GM12878 (cell line): ENCODE data around the gene MYB. TPM values are rescaled to one million over a fixed set of nuclear protein-coding genes. Genes with fewer than 3 reads are reported as not detected.

Experiments
- ATAC-seq: fragments of 200-7000 bp; cut with Tn5 transposase; 3 replicates; pipeline ENCODE4 v1.9.1; 2020; ENCODE audit warnings: mild to moderate bottlenecking, moderate library complexity
- BruUV-seq: library from RNA; stranded (reverse); fragments of 400-500 nt; replicated peaks from 2 replicates; lab custom pipeline; 2021; lab: Mats Ljungman, UMichigan
- CTCF ChIA-PET: fragments of 300-600 bp; sonication (Branson Sonifier 250); formaldehyde crosslinking; extraction: SDS; loops from one replicate; lab custom pipeline; 2021; ENCODE audit warnings: inconsistent platforms; lab: Yijun Ruan, JAX
- POLR2A ChIA-PET: fragments of 350-600 bp; formaldehyde crosslinking; extraction: SDS; loops from one replicate; lab custom pipeline; 2021; ENCODE audit warnings: inconsistent platforms; lab: Charles Lee
- RAD21 ChIA-PET: fragments of 300-600 bp; sonication (Branson Sonifier 250); formaldehyde crosslinking; loops from one replicate; lab custom pipeline; 2023; ENCODE audit warnings: antibody characterized with exemption; ENCODE audit not compliant: unreplicated experiment; lab: Charles Lee
- SMC1A ChIA-PET: fragments of 300-600 bp; sonication (Branson Sonifier 250); formaldehyde crosslinking; loops from one replicate; lab custom pipeline; 2023; ENCODE audit not compliant: unreplicated experiment, uncharacterized antibody; lab: Charles Lee
- DNase-seq: peaks from one replicate; pipeline ENCODE4 v3.0.0-alpha.2; 2011; ENCODE audit warnings: low read depth, low spot score
- FAIRE-seq: peaks from 3 replicates; lab custom pipeline; 2011; peaks lifted over from hg19 to GRCh38; lab: Jason Lieb, UNC
- H2AFZ ChIP-seq: 2 replicates; pipeline ENCODE4 v1.6.0; 2011; ENCODE audit warnings: low read depth, low read length, control low read depth; ENCODE audit not compliant: control insufficient read depth
- H3K27ac ChIP-seq: 2 replicates; pipeline ENCODE4 v1.5.1; 2011; ENCODE audit warnings: control low read depth; ENCODE audit not compliant: control insufficient read depth, insufficient read depth
- H3K27me3 ChIP-seq, 2 experiments: replicated peaks in 1 of 2; 2 replicates each; pipeline versions ENCODE4 v1.6.0 to v1.6.1; 2011; ENCODE audit warnings: low read length in 1 of 2; ENCODE audit not compliant: control insufficient read depth in 2 of 2, insufficient read depth in 2 of 2
- H3K36me3 ChIP-seq, 2 experiments: 2 replicates each; pipeline ENCODE4 v1.5.1; 2011; ENCODE audit warnings: low read length in 1 of 2; ENCODE audit not compliant: control insufficient read depth in 2 of 2, insufficient read depth in 2 of 2
- H3K4me1 ChIP-seq: 2 replicates; pipeline ENCODE4 v1.6.1; 2011; ENCODE audit warnings: mild to moderate bottlenecking, low read length, moderate library complexity, mixed read lengths; ENCODE audit not compliant: control insufficient read depth, insufficient read depth
- H3K4me2 ChIP-seq: 2 replicates; pipeline ENCODE4 v1.6.0; 2011; ENCODE audit warnings: control low read depth; ENCODE audit not compliant: control insufficient read depth, insufficient read depth
- H3K4me3 ChIP-seq: fragments of 200-600 bp; sonication (generic); 2 replicates; pipeline ENCODE4 v1.5.1; 2016
- H3K79me2 ChIP-seq: 2 replicates; pipeline ENCODE4 v1.6.0; 2011; ENCODE audit warnings: low read length; ENCODE audit not compliant: control insufficient read depth, insufficient read depth
- H3K9ac ChIP-seq: 2 replicates; pipeline ENCODE4 v1.8.0; 2011; ENCODE audit warnings: low read length, control low read depth, mixed read lengths; ENCODE audit not compliant: control insufficient read depth, insufficient read depth
- H3K9me3 ChIP-seq: replicated peaks from 3 replicates; pipeline ENCODE4 v1.5.1; 2011; ENCODE audit warnings: mild to moderate bottlenecking, low read length; ENCODE audit not compliant: control insufficient read depth, insufficient read depth
- H4K20me1 ChIP-seq: 2 replicates; pipeline ENCODE4 v1.6.0; 2011; ENCODE audit not compliant: control insufficient read depth, insufficient read depth
- CHD2 ChIP-seq: IDR thresholded peaks from 2 replicates; pipeline ENCODE4 v1.6.1; 2011; ENCODE audit warnings: low read depth, low read length, improper control_type of control experiment, borderline replicate concordance
- EZH2 ChIP-seq: IDR thresholded peaks from 2 replicates; pipeline ENCODE4 v1.6.1; 2012; ENCODE audit warnings: low read depth, mild to moderate bottlenecking, control low read depth, inconsistent platforms, low read length, borderline replicate concordance; ENCODE audit not compliant: control insufficient read depth
- TARDBP ChIP-seq: IDR thresholded peaks from 2 replicates; pipeline ENCODE4 v1.6.1; 2016; ENCODE audit warnings: borderline replicate concordance
- ZNF217 ChIP-seq: fragments of 450-650 bp; IDR thresholded peaks from 2 replicates; pipeline ENCODE4 v1.6.1; 2017; ENCODE audit warnings: antibody characterized with exemption, mild to moderate bottlenecking
- WGBS: methylation state at CpG from one replicate; pipeline ENCODE4 v1.1.6; 2016; ENCODE audit warnings: low lambda C conversion rate; ENCODE audit not compliant: insufficient replicate concordance, insufficient coverage; ENCODE audit errors: missing lambda C conversion rate; 5-methylcytosine and 5-hydroxymethylcytosine counted together
- in situ Hi-C: fragments of 300-500 bp; cut with MboI; formaldehyde crosslinking; loops from 9 replicates; pipeline ENCODE4 v1.14.3; 2018; ENCODE audit warnings: mixed read lengths
- intact Hi-C: fragments of 100-400 bp; cut with micrococcal nuclease; formaldehyde crosslinking; loops from one replicate; pipeline ENCODE4 v1.14.2; 2022; ENCODE audit not compliant: unreplicated experiment
- polyA plus RNA-seq, 11 experiments: library from polyadenylated mRNA; depleted of rRNA in 4 of 11; unstranded in 6 of 11; stranded (reverse) in 5 of 11; fragments of >200 nt; fragmentation: Nextera tagmentation in 4 of 11; fragmentation: Illumina TruSeq in 1 of 11; extraction: Ambion mirVana in 4 of 11; extraction: Trizol in 1 of 11; gene quantifications; 1 replicate in 1 of 11; 2 replicates in 10 of 11; pipeline versions ENCODE4 v1.2.1 to v1.2.3, GENCODE V29; 2011 to 2016; ENCODE audit warnings: inconsistent platforms in 2 of 11, missing spikeins in 2 of 11, low read depth in 1 of 11
- total RNA-seq, 4 experiments: library from RNA; depleted of rRNA in 3 of 4; stranded (reverse); fragments of >200 nt in 3 of 4; fragmentation: Illumina TruSeq in 1 of 4; extraction: Trizol in 1 of 4; gene quantifications; 2 replicates each; pipeline versions ENCODE4 v1.2.1 to v1.2.3, GENCODE V29; 2013 to 2021
- TF ChIP-seq, protein P1 (sequence below): IDR thresholded peaks from 2 replicates; pipeline ENCODE4 v1.6.1; 2012; ENCODE audit warnings: low read depth, low read length, improper control_type of control experiment
- TF ChIP-seq, protein P2 (sequence below): fragments of 150-350 bp; IDR thresholded peaks from 2 replicates; pipeline ENCODE4 v1.6.1; 2014; ENCODE audit warnings: mild to moderate bottlenecking, low read depth, low read length
- TF ChIP-seq, protein P3 (sequence below): fragments of 450-650 bp; formaldehyde crosslinking; IDR thresholded peaks from 2 replicates; pipeline ENCODE4 v1.5.0; 2022; ENCODE audit warnings: mild to moderate bottlenecking, missing genetic modification characterization

MYB gene
- total and polyA plus RNA-seq, 10 of the 15 experiments (the other 5 are each of a cell fraction or from before 2014, with no cell fraction given) = 7.0 to 29.8 (median 21.5) TPM

DNA sequence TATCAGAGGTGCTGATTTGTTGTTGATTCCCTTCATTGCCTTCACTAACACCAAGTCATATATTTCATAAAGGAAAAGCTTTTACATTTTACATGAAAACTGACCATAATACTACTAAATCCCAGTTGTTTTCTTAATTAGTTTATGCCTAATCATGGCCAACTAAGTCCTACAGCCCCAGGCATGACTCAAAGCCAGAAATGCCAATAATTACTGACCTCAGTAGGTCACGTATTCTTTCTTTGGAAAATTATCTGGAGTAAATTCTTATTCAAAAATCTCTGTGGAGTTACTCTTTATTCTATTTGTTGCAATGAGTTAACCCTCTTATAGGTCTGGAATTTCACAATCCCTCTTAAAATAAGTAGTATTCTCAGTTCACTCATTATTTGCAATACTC, 13.5 kb upstream of the MYB start:
- DNase-seq (no peak), FAIRE-seq (no peak), ATAC-seq (no peak)
- no peak overlapping the region for H3K4me2 ChIP-seq
- CTCF ChIA-PET = interaction anchor here (1.0 to 3.2 kb wide), 7 partner anchors 9 to 227 kb away, joined by 4 to 19 read pairs (median 6); no protein-coding TSS in a partner anchor
- no peaks in the 10 kb centered on the region for H3K9me3 ChIP-seq
- H3K79me2 ChIP-seq = no peaks in the 10 kb centered on the region
- intact Hi-C loops (no loop called here), in situ Hi-C loops (no loop called here)
- TF ChIP-seq, protein P1, sequence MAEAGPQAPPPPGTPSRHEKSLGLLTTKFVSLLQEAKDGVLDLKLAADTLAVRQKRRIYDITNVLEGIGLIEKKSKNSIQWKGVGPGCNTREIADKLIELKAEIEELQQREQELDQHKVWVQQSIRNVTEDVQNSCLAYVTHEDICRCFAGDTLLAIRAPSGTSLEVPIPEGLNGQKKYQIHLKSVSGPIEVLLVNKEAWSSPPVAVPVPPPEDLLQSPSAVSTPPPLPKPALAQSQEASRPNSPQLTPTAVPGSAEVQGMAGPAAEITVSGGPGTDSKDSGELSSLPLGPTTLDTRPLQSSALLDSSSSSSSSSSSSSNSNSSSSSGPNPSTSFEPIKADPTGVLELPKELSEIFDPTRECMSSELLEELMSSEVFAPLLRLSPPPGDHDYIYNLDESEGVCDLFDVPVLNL = no peak
- no peaks in the 10 kb centered on the region for H3K27me3 ChIP-seq
- SMC1A ChIA-PET = interaction anchor here (1.0 to 3.9 kb wide), 9 partner anchors 10 to 128 kb away, joined by 3 to 36 read pairs (median 6); no protein-coding TSS in a partner anchor
- no peak overlapping the region for H3K27ac ChIP-seq
- no peak overlapping the region for H3K4me3 ChIP-seq
- POLR2A ChIA-PET = interaction anchor here (0.5 to 2.5 kb wide), 6 partner anchors 9 to 884 kb away, joined by 3 to 14 read pairs (median 4); no protein-coding TSS in a partner anchor
- H2AFZ ChIP-seq = no peak overlapping the region
- H3K4me1 ChIP-seq = peaks cover 16% of the 10 kb centered on the region
- BruUV-seq = no TSS peak
- 8% methylated on average over 1 of the region's 1 CpG for WGBS
- no peaks in the 10 kb centered on the region for H3K36me3 ChIP-seq
- no peak overlapping the region for H3K9ac ChIP-seq
- RAD21 ChIA-PET = interaction anchor here (1.1 to 3.1 kb wide), 2 partner anchors 11 to 16 kb away, joined by 3 to 12 read pairs; no protein-coding TSS in a partner anchor
- no peaks in the 10 kb centered on the region for H4K20me1 ChIP-seq

DNA sequence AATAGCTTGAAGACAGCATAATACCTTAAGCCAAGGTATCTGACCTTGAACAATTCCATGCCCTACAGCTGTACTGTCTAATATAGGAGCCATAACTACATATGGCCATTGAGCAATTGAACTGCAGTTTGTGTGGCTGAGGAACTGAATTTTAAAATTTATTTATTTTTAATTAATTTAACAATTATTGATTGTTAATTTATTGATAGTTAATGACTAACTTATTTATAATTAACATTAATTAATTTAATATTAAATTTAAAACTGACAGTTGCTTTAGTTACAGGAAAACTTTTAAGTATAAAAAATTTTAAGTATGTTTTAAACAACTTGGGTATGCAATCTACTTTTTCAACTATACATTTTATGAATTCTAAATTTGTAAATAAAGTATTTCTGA, 12.3 kb upstream of the MYB start:
- intact Hi-C loops (no loop called here), in situ Hi-C loops (no loop called here)
- ATAC-seq = no peak
- H3K36me3 ChIP-seq = no peaks in the 10 kb centered on the region
- no peak overlapping the region for H3K4me2 ChIP-seq
- BruUV-seq = no TSS peak
- no peaks in the 10 kb centered on the region for H3K27me3 ChIP-seq
- ChIA-PET POLR2A (interaction anchor here (0.6 to 2.5 kb wide), 3 partner anchors 8 to 712 kb away, joined by 6 to 14 read pairs (median 7); no protein-coding TSS in a partner anchor), CTCF (interaction anchor here (1.3 to 3.2 kb wide), 5 partner anchors 8 to 27 kb away, joined by 5 to 19 read pairs (median 10); no protein-coding TSS in a partner anchor), RAD21 (interaction anchor here (1.0 to 3.1 kb wide), 2 partner anchors 15 to 103 kb away, joined by 3 to 12 read pairs; no protein-coding TSS in a partner anchor), SMC1A (interaction anchor here (1.2 to 3.9 kb wide), 5 partner anchors 9 to 24 kb away, joined by 4 to 36 read pairs (median 7); partner anchors contain the start of gene MYB)
- no peaks in the 10 kb centered on the region for H3K79me2 ChIP-seq
- no peak for FAIRE-seq
- no peak overlapping the region for H2AFZ ChIP-seq
- no peak for DNase-seq
- peaks cover 15% of the 10 kb centered on the region for H3K4me1 ChIP-seq
- no peak overlapping the region for H3K9ac ChIP-seq
- no peak overlapping the region for H3K4me3 ChIP-seq
- H4K20me1 ChIP-seq = no peaks in the 10 kb centered on the region
- no peak overlapping the region for H3K27ac ChIP-seq
- H3K9me3 ChIP-seq = no peaks in the 10 kb centered on the region
- TF ChIP-seq, protein P2, sequence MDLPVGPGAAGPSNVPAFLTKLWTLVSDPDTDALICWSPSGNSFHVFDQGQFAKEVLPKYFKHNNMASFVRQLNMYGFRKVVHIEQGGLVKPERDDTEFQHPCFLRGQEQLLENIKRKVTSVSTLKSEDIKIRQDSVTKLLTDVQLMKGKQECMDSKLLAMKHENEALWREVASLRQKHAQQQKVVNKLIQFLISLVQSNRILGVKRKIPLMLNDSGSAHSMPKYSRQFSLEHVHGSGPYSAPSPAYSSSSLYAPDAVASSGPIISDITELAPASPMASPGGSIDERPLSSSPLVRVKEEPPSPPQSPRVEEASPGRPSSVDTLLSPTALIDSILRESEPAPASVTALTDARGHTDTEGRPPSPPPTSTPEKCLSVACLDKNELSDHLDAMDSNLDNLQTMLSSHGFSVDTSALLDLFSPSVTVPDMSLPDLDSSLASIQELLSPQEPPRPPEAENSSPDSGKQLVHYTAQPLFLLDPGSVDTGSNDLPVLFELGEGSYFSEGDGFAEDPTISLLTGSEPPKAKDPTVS = no peak
- TF ChIP-seq, protein P3, sequence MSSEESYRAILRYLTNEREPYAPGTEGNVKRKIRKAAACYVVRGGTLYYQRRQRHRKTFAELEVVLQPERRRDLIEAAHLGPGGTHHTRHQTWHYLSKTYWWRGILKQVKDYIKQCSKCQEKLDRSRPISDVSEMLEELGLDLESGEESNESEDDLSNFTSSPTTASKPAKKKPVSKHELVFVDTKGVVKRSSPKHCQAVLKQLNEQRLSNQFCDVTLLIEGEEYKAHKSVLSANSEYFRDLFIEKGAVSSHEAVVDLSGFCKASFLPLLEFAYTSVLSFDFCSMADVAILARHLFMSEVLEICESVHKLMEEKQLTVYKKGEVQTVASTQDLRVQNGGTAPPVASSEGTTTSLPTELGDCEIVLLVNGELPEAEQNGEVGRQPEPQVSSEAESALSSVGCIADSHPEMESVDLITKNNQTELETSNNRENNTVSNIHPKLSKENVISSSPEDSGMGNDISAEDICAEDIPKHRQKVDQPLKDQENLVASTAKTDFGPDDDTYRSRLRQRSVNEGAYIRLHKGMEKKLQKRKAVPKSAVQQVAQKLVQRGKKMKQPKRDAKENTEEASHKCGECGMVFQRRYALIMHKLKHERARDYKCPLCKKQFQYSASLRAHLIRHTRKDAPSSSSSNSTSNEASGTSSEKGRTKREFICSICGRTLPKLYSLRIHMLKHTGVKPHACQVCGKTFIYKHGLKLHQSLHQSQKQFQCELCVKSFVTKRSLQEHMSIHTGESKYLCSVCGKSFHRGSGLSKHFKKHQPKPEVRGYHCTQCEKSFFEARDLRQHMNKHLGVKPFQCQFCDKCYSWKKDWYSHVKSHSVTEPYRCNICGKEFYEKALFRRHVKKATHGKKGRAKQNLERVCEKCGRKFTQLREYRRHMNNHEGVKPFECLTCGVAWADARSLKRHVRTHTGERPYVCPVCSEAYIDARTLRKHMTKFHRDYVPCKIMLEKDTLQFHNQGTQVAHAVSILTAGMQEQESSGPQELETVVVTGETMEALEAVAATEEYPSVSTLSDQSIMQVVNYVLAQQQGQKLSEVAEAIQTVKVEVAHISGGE = no peak
- TF ChIP-seq TARDBP (no peak), ZNF217 (no peak), CHD2 (no peak), EZH2 (no peak)
